GM20431 (cell line): ENCODE results near the gene EFHD1.
"Not testable (repeated sequence)": the region's sequence is repeated elsewhere in the genome, so short reads cannot be mapped to it uniquely, and the experiment has no call there.

Experiments used
- in situ Hi-C: fragments of 300-500 bp; cut with MseI, MboI; formaldehyde crosslinking; loops from one replicate; pipeline ENCODE4 v1.15.0; 2020; ENCODE audit warnings: low sequenced_read_pairs; ENCODE audit not compliant: unreplicated experiment

The EFHD1 gene

DNA sequence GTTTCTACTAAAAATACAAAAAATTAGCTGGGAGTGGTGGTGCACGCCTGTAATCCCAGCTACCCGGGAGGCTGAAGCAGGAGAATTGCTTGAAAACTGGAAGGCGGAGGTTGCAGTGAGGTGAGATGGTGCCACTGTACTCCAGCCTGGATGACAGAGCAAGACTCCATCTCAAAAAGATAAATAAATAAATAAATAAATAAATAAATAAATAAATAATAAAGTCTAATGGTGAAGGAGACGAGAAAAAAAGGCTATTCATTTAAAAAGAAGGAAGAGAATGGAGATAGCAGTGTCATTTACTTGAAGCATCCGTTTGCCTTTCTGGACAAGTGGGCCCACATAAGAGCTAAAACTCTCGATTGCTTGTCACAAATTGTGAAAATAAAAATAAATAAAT, 52.0 kb downstream of the EFHD1 start:
- in situ Hi-C loops, result not testable (repeated sequence)

DNA sequence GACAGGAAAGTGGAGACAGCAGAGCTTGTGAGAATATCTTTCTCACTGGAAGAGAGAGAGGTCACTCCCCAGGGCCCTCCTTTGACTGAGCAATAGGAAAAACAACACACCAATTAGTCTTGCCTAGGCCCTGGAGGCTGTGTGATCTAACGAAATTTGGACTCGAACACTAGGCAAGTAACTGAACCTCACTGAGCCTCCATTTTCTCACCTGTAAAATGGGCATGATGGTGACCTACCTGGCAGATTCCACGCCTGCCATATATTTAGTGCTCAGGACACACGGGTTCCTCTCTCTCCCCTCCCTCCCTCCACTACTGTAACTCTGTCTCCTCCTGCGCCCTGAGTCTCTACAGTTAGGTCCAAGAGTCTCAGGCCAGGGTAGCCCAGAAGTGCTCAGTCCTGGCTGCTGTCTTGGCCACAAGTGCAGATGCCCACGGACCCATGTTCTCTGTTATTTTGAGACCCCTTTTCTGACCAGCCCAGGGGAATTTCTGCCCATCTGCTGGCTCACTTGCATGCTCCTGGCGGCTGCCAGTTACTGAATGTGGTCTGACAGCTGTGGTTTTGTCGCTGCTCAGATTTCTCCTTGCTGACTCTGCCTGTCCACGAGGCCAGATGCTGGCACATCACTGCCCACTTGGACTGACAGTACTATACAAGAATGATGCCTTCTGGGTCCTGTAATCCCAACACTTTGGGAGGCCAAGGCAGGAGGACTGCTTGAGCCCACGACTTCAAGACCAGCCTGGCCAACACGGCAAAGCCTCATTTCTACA, 54.2 kb downstream of the EFHD1 start:
- in situ Hi-C loops, result no loop called here

DNA sequence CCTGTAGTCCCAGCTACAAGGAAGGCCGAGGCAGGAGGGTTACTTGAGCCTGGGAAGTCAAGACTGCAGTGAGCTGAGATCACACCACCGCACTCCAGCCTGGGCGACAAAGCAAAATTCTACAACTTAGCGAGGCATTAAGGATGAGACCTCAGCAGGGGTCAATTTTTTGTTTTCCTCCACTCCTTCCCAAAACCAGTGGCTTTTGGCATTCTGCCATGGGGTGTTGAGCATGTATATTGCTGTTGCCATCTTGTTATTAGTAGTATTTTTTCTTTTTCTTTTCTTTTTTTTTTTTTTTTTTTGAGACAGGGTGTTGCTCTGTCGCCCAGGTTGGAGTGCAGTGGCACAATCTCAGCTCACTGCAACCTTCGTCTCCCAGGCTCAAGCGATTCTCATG, 54.8 kb downstream of the EFHD1 start:
- in situ Hi-C loops, result no loop called here

DNA sequence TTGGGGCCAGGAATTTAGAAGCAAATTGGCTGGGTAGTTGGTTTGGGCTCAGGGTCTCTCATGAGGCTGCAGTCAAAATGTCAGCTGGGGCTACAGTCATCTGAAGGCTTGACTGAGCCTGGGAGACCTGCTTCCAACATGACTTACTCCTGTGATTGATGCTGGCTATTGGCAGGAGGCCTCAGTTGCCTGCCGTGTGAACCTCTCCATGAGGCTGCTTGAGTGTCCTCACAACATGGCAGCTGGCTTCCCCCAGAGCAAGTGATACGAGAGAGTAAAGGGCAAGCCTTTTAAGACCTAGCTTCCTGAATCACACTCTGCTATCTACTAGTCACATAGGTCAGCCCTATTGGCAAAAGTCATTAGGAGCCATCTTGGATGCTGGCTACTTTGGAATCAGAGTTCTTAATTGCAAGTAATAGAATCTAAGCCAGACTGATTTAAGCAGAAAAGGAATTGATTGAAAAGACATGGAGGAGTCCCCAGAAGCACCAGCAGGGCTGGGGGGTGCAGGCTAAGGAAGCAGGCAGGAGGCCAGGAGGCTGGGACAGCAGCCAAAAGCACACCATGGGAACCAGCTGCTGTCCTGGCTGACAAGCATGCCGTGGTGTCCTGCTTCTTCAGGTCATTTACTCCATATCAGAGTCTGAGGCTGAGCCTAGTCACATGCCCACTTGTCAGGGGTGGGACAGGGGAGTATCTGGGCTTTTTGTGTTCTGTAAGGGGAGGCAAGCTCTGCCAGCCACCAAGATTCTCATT, 55.9 kb downstream of the EFHD1 start:
- in situ Hi-C loops, result no loop called here

DNA sequence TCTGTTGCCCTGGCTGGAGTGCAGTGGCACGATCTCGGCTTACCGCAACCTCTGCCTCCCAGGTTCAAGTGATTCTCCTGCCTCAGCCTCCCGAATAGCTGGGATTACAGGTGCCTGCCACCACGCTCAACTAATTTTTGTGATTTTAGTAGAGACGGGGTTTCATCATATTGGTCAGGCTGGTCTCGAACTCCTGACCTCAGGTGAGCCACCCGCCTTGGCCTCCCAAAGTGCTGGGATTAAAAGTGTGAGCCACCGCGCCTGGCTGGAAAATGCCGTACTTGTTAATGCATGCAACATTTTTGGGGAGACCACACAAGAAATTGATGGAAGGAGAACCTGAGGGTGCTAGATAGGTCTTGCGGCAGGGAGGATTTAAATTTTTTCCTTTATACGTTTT, 57.7 kb downstream of the EFHD1 start:
- in situ Hi-C loops, result not testable (repeated sequence)

DNA sequence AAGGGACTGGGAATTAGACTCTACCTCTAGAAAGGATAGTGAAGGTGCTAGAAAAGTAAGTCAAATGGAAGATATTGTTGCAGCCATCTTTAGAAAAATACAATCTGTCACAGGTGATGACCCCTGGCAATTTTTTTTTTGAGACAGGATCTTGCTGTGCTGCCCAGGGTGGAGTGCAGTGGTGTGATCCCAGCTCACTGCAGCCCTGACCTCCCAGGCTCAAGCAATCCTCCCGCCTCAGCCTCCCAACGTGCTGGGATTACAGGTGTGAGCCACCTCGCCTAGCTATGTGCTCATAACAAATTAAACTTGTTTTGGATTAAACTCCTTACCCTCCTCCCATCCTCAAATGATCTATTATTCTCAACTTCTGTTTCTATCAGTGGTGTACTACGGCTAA, 59.9 kb downstream of the EFHD1 start:
- in situ Hi-C loops, result no loop called here

DNA sequence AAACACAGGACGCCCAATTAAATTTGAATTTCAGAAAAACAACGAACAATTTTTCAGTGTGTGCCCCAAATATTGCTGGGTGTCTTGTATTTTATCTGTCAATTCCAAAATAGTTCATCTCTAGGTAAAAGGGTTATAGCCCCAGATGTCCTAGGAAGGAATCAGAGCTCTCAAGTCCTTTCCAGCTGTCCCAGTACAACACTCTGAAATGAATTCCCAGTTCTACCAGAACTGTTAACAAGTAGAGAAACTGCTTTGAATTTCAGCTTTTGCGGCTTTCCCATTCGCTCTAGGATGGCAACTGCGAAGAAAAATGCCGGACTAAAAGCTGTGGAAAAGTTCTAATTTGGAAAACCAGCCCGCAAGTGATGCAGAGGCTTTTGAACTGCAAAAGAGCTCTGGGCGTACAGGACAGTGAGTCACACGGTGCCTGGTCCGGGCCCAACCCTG, 63.2 kb downstream of the EFHD1 start:
- in situ Hi-C loops, result no loop called here

DNA sequence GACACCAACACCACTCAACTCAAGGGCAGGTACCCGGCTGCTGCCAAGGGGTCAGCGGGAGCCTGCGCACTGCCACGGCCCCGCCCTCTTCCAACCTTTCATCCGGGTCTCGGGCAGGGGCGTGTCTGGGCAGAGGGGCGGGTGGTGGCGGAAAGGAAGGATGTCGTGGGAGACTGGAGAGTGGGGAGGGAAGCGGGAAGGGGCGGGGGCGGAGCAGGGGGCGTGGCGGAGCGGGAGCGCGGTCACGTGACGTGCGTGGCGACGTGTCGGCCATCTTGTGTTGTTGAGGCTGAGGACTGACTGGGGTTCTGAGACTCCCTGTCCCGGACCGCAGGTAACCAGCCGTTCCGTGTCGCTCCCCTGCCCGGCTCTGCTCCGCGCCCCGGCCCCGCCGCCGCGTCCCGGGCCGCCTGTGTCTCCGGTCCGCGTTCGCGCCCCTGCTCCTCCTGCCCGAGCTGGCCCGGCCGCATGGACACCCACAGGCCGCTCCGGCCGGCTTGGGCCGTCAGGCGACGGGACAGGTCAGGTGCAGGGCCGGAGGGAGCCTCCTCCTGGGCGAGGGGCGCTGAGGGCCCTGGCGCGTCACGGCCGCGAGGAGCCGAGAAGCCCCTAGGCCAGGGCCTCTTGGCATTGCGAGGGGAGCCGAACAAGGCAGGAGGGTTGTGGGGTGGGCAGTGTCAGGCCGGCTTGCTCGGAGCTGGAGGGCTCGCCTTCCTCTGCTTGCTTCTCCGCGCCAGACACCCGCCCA, 63.8 kb downstream of the EFHD1 start, which contains the start of gene GIGYF2:
Gene GIGYF2, plus strand, starts transcription at position 273 of the 748 bp plus-strand sequence. CDS start 37,867 bp downstream, outside the sequence.
- in situ Hi-C loops, result no loop called here

DNA sequence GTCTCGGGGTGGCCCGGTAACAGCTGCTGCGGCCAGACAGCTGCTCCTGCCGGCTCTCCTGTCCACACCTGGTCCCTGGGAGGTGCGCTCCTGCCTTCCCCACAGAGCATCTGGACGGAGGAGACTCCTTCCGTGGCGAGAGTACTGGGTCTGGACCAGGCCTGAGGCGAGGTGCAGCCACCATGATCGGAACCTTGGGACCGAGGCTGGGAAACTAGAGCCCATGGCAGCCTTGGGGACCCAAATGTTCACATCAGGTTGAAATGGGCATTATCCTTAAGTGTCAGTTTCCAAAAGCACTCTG, 64.4 kb downstream of the EFHD1 start:
- in situ Hi-C loops, result no loop called here

DNA sequence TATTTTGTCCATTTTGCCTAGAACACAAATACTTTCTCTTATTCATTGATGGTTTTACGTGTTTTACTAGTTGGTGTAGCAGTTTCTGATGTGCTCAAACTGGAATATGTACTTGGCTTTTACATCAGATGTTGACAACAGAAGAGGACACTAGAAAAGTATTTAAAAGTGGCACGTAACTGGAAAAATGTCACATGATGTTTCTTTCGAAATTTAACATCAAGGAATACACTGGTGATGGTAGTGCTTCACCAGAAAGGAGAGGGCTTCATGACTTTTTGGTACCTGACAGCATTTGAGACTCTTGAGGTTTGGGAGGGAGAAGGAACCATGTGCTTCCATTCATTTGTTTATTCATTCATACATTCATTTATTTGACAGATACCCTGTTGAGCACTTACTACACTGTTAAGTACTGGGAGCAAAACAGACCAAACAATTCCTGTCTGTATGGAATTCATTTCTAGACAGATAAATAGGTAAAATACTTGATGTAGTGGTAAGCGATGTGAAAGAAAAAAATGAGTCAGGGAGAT, 65.2 kb downstream of the EFHD1 start:
- in situ Hi-C loops, result no loop called here

DNA sequence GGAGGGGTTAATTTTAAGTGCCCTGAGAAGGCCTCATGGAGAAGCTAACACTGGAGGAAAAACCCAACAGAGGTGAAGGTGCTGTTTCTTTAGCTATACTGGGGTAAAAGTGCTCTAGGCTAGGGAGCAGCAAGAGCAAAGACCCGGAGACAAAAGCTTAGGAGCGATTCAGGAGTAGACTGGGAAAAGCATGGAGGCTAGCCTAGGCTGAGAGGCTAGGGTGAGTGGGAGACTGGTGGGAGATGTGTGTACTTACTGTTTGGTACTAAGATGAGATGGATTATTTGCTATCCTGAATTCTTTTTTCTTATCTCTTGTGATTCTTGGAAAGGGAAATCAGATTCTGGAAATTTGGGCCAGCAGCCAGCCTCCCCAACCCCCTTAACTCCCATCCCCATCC, 65.7 kb downstream of the EFHD1 start:
- in situ Hi-C loops, result no loop called here

DNA sequence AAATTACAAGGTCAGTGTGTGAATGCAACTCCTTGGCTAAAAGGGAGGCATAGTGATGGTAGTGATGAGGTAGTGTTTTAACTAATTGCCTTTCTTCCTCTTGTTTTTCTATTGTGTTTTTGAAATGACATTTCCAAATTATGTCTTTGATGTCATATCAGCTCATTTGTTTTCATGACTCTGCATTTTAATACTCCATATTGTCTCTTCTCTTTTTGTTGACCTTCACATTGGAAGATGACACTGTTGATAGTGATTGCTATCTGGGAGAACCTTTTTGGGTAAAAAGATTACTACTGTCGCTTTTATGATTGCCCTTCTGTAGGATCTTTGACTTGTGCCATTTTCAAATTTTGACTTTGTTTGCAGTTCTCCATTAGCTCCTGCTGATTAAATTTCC, 66.8 kb downstream of the EFHD1 start:
- in situ Hi-C loops, result no loop called here

DNA sequence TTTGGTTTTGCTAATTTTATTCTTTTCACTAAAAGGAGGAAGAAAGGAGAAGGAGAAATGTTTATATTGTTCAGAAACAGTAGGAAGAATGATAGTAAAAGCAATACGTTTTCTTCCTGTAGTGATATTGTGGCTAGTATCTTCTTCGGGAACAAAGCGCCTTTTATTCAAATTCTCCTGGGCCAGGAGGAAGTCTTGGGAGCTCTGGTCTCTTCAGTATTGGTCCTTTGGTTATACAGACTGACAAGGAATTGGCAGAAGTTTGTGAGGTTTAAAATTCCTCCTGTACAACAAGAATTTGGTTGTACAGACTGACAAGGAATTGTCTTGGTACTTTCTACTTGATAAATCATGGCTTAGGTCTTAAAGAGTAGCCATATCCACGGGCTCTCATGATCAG, 73.7 kb downstream of the EFHD1 start:
- in situ Hi-C loops, result no loop called here

DNA sequence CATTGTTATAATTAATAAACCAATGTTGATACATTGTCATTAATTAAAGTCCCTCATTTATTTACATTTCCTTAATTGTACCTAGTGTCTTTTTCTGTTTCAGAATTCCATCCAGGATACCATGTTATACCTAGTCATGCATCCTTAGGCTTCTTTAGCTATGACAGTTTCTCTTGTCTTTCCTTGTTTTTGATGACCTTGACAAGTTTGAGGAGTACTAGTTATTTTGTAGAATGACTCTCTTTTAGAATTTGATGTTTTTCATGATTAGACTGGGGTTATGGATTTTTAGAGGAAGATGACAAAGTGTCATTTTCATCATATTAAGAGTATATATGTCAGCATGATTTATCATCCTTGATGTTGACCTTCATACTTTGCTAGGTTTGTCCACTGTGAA, 80.1 kb downstream of the EFHD1 start:
- in situ Hi-C loops, result no loop called here

DNA sequence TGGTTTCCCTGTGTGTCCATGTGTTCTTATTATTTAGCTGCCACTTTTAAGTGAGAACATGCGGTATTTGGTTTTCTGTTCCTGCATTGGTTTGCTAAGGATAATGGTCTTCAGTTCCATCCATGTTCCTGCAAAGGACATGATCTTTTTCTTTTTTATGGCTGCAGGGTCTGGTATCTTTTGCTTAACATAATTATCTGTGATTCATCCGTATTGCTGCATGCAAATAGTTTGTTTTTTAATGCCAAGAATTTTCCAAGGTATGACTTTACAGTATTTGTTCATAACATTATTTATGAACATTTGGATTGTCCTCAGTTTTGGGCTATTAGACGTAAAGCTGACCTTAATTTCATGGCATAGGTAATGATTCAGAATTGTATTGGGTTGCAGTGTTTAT, 81.6 kb downstream of the EFHD1 start:
- in situ Hi-C loops, result no loop called here

DNA sequence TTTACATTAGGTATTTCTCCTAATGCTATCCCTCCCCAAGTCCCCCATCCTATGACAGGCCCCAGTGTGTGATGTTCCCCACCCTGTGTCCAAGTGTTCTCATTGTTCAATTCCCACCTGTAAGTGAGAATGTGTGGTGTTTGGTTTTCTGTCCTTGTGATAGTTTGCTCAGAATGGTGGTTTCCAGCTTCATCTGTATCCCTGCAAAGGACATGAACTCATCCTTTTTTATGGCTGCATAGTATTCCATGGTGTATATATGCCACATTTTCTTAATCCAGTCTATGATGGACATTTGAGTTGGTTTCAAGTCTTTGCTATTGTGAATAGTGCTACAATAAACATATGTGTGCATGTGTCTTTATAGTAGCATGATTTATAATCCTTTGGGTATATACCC, 86.7 kb downstream of the EFHD1 start:
- in situ Hi-C loops, result not testable (repeated sequence)

DNA sequence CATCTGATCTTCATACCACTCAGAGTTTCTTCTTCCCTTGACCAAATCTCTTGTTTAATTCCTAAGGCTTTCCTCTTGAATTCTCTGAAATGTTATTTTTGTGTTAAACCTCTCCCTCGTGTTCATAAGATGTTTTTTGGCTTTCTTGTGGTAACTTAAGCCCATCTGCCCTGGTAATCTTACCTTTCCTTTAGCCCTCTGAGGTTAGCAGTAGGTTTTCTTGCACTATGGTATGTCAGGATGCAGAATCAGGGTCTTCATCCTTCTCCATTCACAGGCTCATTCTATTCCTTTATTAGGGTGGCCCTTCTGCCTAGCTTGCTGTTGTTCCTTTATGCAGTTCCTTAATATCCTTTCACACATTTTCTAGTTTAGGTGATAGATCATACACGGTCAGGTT, 87.9 kb downstream of the EFHD1 start:
- in situ Hi-C loops, result no loop called here

DNA sequence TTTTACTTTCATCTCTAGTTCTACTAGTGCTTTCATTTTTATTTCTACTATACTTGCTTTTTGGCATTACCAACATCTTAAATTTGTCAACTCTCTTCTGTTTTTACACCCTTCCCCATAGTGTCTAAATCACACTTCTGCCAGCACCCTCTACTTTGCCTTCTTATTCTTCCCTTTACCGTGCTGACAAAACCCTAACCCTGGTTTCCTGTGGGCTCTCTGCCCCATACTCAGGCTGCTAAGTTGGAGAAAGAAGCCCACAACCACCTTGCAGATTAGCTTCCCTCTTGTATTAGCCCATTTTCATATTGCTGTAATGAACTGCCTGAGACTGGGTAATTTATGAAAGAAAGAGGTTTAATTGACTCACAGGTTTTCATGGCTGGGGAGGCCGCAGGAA, 88.5 kb downstream of the EFHD1 start:
- in situ Hi-C loops, result no loop called here

DNA sequence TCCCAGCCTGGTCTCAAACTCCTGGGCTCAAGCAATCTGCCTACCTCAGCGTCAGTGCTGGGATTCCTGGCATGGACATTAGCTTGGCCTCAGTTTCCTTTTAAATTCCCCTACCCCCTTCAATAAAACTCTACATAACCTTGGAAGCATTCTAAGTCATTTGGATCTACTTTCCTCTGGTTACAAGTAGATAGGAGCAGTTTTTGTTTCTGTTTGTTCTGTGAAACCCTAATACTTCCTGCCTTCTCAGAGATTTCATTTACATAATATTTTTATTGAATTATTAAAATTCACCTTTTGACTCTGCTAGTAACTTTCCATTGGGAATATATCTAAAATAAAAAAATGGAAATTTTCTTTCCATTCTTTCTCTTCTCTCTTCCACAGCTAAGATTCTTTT, 89.6 kb downstream of the EFHD1 start:
- in situ Hi-C loops, result no loop called here

DNA sequence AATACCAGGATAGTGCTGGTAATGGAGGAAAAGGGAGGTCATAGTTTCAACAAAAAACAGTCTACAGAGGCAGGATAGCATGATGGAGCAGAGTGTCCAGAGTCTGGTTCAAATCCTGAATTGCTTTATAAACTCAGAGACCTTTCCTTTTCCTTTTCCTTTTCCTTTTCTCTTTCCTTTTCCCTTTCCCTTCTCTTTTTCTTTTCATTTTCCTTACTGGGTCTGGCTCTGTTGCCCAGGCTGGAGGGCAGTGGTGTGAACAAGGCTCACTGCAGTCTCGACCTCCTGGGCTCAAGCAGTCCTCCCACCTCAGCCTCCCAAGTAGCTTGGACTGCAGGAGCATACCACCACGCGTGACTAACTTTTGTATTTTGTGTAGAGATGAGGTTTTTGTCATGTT, 95.4 kb downstream of the EFHD1 start:
- in situ Hi-C loops, result no loop called here

DNA sequence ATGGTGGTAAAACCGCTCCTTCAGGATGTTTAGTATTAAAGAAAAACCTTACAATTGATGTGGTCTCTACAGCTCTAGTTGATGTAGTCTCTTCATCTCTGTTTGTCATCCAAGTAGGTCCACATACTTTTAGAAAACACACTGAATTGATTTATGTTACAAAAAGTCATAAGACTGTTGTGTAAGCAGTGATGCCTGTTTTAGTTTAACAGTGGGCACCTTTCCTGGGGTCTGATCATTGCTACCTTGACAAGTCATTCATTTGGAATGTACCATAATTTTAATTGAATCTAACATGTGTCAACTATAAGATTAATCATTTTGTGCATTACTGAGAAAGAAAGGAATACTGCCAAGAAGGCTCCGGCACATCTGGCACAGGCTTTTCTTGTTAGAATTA, 98.1 kb downstream of the EFHD1 start:
- in situ Hi-C loops, result no loop called here
